ENCODE data around the gene SURF1. TPM values are rescaled to one million over a fixed set of nuclear protein-coding genes. Genes with fewer than 3 reads are reported as not detected.

Gene SURF1
- total and polyA plus RNA-seq, 9 of the 15 experiments (the other 6 are each of a cell fraction or from before 2014, with no cell fraction given): 16.1 to 31.3 (median 20.9) TPM

- peak overlapping the region in 1 of 2 experiments; percentile 37; a peak in 1 of 4 replicates for H3K9ac ChIP-seq (ENCODE audit: insufficient read depth in 1 of 2, low read depth in 2 of 2, low read length in 2 of 2)
- H3K27me3 ChIP-seq (ENCODE audit: control insufficient read depth in 2 of 2, insufficient read depth in 2 of 2, low read length in 2 of 2): no peaks in the 10 kb centered on the region; a peak in 1 of 5 replicates
- H3K9me1 ChIP-seq (ENCODE audit: control insufficient read depth, insufficient read depth, low read length): no peaks in the 10 kb centered on the region
- 0 out of 2 replicates have a peak, but pooled peaks cover 1% of the 10 kb centered on the region for H3K9me3 ChIP-seq (replicated peaks; ENCODE audit: control insufficient read depth, insufficient read depth, low read depth, low read length)
- H3K27ac ChIP-seq (ENCODE audit: extremely low read depth, low read depth, low read length): no peak overlapping the region
- ATAC-seq (no peak), FAIRE-seq (no peak), DNase-seq (ENCODE audit: extremely low read depth in 1 of 4, low spot score in 3 of 4) (peak in 1 of 4 experiments; percentile 0)
- CTCF ChIA-PET (ENCODE audit: low intra/inter-chr PET ratio): no interaction called here
- POLR2A ChIA-PET: interaction anchor here (0.7 kb wide), 2 partner anchors 15 to 130 kb away, joined by 3 read pairs; partner anchors contain the start of genes MED22 and RPL7A
- no peak overlapping the region for H3K4me2 ChIP-seq (ENCODE audit: insufficient read depth, low read length)
- H3K36me3 ChIP-seq (ENCODE audit: control insufficient read depth, insufficient read depth, low read length): peaks cover 52% of the 10 kb centered on the region
- in situ Hi-C loops (cut with MboI) (loop anchor here (5.0 kb wide), 1 partner anchor 145 kb away; no protein-coding TSS in a partner anchor), intact Hi-C loops (cut with micrococcal nuclease) (no loop called here)
- peaks cover 6 to 42% of the 10 kb centered on the region in 2 experiments; a peak in 4 of 5 replicates for H3K4me1 ChIP-seq (replicated peaks in 1 of 2; ENCODE audit: control insufficient read depth in 2 of 2, insufficient read depth in 2 of 2, low read length in 2 of 2)
- H3K4me3 ChIP-seq: no peak overlapping the region
- BruUV-seq (replicated peaks): no TSS peak
- no peak overlapping the region for H2AFZ ChIP-seq (ENCODE audit: low read depth, low read length)
- peaks cover 4% of the 10 kb centered on the region; the same call in 1 of the 2 replicates for H4K20me1 ChIP-seq (replicated peaks; ENCODE audit: control insufficient read depth, insufficient read depth, low read length)
- WGBS (ENCODE audit: insufficient coverage, low coverage, missing lambda C conversion rate): 100% methylated on average over 9 of the region's 20 CpGs
- H3K79me2 ChIP-seq (ENCODE audit: control insufficient read depth, insufficient read depth, low read length): peaks cover 39% of the 10 kb centered on the region
- TF ChIP-seq SMARCC2 (IDR thresholded peaks at IDR 0.05; ENCODE audit: low read depth): no peak
- no peak for TF ChIP-seq HDAC1 (IDR thresholded peaks at IDR 0.05)
- no peak for TF ChIP-seq TOE1 (IDR thresholded peaks at IDR 0.05; ENCODE audit: borderline replicate concordance)
- TF ChIP-seq TOE1 (CRISPR knock-in tag; IDR thresholded peaks at IDR 0.05; ENCODE audit: borderline replicate concordance, low read depth): no peak
- TF ChIP-seq PHTF2 (CRISPR knock-in tag; IDR thresholded peaks at IDR 0.05): no peak
- peak; percentile 47 for TF ChIP-seq RBFOX2 (IDR thresholded peaks at IDR 0.05; ENCODE audit: low read depth, low read length)
- TF ChIP-seq ZBTB9 (CRISPR knock-in tag; IDR thresholded peaks at IDR 0.05): no peak
- TF ChIP-seq ATF6 (CRISPR knock-in tag; IDR thresholded peaks at IDR 0.05): no peak
- TF ChIP-seq SUPT5H (IDR thresholded peaks at IDR 0.05): no peak
- TF ChIP-seq ZBTB40 (IDR thresholded peaks at IDR 0.05): no peak
- no peak for TF ChIP-seq ZBTB40 (CRISPR knock-in tag; IDR thresholded peaks at IDR 0.05)
Measured at GRCh38 chr9:133332381-133332730, 23.9 kb downstream of the SURF1 start.
